HG02852 (cell line): ENCODE measurements around the gene KRT4.

Source experiments
- ATAC-seq: cut with Tn5 transposase; IDR thresholded peaks from one replicate; pipeline ENCODE4 v1.9.1; 2021; ENCODE audit warnings: mild to moderate bottlenecking, moderate library complexity; ENCODE audit not compliant: unreplicated experiment

The KRT4 gene

DNA sequence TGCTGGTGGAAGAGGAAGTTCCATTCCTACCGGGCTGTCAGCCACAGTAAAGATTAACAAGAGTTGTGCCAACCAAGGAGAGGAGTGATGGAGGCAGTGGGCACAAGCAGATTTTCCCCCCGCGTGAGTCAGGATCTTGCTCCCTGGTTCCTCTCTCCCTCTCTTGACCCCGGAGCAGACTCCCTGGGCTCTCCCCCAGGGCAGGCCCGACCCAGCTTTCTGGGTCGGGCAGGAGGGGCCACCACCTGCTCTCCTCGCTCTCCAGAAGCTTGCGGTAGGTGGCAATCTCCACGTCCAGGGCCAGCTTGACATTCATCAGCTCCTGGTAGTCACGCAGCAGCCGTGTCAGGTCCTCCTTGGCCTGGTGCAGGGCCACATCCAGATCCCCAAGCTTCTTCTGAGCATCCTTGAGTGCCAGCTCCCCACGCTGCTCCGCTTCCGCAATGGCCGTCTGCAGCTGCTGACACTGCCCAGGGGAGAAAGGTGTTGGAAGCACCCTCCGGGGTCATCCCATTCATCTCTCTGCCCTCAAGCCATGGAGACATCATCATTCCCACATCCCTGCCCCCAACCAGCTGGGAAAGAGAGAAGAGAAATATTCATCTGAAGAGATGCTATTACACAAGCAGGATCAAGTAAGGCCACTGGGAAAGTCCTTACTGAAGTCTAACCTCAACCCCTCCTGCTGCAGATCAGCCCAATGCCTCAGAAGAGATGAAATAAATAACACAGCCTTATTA lies 9.0 kb upstream of the KRT4 start:
- no peak for ATAC-seq

DNA sequence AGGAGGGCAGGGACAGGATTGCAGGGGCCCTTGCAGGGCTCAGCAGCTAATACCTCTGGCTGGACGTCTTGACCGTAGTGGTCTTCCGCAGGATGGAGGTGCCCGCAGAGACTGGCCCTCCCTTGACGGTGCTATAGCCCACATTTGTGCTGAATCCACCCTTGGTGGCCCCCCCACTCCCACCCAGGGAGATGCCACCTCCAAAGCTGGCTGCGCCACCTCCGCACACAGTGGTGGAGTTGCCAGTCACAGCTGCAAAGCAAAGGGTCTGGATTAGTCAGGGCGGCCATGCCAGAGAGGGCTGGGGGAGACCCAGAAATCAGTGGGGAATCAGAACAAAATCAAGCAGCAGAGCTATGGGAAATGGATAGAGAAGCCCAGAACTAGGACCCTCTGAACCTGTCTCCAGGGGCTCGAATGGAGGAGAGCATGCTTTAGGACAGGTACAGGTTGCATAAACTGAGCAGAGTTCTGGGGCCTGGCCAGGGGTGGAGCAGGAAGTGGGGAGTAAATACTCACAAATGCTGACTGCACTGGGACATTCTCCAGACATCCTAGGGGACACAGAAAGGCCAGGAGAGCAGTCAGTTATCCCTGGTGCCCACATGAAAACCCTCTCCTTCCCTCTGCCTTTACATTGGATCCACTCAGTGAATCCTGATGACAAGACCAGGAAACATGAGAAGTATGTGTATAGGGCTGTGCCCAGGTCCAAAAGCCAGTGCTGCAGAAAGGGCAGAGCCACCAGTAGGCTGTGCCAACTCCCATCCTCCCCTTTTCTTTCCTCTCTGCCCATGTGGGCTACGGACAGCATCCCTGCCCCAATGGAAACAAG lies 8.1 kb upstream of the KRT4 start:
- no peak for ATAC-seq

GRCh38 chr12:52821071-52821730 lies 7.3 kb upstream of the KRT4 start:
- no peak for ATAC-seq

- no peak for ATAC-seq
These were observed 6.6 kb upstream of the KRT4 start for GRCh38 chr12:52820521-52820920.

GRCh38 chr12:52819731-52820510 lies 6.0 kb upstream of the KRT4 start:
- no peak for ATAC-seq

DNA sequence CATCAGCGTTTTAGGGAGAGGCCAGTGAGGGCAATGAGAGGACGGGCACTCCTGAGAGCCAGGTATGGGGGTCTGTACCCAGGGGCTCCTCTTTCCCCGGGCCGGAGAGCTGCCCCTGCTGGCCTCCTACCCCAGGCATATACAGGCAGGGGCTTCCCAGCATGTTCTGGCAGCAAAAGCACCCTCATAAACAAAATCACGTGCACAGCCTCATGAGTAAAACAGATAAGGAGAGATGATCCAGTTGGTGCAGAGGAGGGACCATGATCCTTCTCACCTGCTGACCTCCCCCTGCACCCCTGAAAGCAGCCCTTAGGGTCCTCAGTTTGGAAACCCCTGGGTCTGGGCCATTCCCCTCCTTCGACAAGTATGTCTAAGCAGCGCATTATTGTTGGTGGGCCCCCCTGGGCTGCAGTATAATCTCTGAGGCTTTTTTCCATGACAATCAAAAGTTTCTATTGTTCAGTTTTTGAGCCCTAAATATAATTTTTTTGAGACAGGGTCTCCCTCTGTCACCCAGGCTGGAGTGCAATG lies 5.0 kb upstream of the KRT4 start:
- ATAC-seq, result no peak

- ATAC-seq, result no peak
These were observed 4.5 kb upstream of the KRT4 start for GRCh38 chr12:52818388-52818787.

GRCh38 chr12:52817699-52818238 lies 3.9 kb upstream of the KRT4 start:
- ATAC-seq, result no peak

DNA sequence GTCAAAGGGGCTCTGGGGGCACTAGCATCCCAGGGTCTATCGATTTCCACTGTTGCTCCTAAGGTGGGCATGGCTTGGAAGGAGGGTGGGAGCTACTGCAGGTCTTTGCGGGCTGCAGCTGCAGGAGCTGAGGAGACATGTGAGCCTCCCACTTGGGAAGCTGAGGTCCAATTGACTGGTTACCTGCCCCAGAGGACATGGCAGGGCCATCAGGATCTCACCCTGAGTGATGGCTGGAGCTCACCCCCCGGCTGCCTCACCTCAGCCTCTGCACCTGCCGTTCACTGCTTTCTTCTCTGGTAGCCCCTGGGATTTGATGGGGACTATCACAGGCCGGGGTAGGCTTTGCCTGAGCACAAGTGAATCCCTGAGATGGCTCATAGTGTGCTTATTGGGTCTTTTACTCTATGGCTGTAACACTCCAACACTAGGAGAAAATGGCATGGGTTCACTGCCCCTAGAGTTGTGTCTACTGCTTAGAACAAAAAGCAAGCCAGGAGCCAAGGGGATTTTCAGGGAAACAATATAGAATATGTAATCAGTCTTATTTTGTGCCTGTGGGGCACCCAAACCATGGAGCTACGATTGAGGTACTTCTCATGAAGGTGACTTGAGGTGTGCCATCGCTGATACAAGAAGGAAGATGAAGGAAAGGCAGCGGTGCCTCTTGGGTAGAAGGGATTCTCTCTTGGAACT lies 3.2 kb upstream of the KRT4 start:
- no peak for ATAC-seq

- ATAC-seq, result no peak
These were observed 2.0 kb upstream of the KRT4 start for GRCh38 chr12:52815676-52816588.

DNA sequence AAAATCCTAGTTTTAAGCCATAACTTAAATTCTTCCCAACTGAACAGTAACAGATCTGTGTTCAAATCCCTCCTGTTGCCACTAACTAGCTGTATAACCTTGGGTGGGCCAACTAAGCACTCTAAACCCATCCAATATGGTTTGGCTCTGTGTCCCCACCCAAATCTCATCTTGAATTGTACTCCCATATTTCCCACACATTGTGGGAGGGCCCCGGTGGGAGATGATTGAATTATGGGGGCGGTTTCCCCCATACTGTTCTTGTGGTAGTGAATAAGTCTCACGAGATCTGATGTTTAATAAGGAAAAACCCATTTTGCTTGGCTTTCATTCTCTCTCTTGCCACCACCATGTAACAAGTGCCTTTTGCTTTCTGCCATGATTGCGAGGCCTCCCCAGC lies 1.2 kb upstream of the KRT4 start:
- no peak for ATAC-seq

DNA sequence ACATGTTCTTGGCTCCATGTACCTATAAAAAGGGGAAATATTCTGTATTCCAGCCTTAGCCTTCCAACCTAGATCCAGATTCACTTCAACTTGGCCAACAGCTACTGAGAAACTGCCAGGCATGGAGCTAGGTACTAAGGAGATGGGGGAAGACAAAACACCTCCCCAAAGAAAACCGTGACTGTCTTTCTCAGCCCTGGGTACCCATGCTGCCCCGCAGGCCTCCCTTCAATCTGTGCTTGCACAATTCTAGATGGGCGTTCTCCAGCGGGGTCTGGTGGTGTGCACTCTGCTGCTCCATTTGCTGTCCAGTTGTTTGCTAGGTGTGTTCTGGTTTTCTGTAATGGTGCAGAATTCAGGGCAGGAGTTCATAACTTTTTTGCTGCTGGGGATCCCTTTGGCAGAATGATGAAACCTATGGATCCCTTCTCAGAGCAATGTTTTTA lies 817 bp upstream of the KRT4 start:
- ATAC-seq, result no peak

DNA sequence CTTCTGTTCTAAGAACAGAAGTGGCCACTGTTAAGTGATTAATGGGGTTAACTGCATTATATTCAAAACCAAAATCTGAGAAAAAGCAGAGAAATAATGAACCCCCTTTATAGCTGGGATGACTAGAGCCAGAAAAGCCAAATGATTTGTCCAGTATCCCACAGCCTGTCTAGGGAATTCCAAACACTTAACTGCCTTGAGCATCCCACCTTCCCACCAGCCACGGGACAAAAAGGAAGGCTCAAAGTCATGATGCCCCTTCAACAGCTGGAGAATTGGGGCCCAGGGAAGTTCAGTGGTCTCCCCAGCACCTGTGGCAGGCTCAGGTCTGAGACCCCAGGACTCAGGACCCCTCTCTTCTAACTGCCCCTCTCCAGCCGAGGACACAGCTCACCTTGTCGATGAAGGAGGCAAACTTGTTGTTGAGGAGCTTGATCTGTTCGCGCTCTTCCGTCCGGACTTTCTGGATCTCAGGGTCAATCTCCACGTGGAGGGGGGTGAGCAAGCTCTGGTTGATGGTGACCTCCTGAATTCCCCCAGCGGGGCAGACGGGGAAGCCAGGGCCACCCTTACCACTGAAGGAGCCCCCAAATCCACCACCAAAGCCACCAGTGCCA lies 605 bp downstream of the KRT4 start:
- no peak for ATAC-seq

GRCh38 chr12:52812749-52813148 lies 1.2 kb downstream of the KRT4 start:
- no peak for ATAC-seq

DNA sequence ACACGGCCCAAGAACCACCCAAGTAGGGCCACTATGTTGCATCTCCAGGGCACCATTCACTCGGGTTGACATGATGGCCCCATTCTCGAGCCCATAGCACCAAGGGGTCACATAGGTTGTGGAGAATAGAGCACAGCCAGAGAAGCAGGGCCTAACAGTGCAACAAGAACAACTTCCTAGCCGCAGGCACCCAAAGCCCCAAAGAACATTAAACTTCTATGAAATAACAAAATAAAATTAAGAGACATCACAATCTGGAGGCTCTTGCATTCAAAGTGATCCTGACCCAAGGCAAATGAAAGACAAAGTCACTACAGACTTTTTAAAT lies 1.9 kb downstream of the KRT4 start:
- no peak for ATAC-seq

DNA sequence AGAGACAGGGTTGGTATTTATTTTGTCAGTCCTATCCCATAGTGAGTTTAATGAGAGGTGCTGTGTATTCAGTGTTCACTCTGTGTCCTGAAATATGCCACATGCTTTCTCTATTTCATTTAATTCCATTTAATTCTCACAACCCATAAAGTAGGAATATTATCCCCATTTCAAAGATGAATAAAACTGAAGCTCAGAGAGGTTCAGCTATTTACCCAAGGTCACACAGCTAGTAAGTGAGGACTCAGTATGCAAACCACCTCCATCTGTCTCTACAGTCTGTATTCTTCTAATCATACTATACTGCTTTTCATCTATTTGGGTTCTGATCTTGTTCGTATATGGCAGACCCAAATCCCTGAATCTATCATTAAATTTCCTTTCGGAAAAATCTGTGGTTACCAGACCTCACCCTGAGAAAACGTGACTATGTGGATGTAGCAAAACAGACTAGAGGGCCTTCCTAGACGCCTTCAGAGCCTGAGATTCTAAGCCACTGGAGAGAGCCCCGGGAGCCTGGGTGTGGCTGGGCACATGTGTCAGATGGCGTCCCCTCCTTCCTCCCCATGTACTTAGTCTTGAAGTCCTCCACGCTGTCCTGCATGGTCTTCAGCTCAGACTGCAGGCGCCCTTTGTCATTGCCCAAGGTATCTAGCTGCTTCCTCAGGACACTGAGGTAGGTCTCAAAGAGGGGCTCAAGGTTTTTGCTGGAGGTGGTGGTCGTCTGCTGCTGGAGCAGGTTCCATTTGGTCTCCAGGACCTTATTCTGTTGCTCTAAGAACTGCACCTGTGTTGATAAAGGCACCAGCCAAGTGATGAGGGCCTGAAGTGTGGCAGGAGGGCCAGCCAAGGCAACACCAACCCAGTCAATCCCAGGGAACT lies 2.5 kb downstream of the KRT4 start:
- ATAC-seq, result no peak

GRCh38 chr12:52810554-52810953 lies 3.4 kb downstream of the KRT4 start:
- no peak for ATAC-seq

DNA sequence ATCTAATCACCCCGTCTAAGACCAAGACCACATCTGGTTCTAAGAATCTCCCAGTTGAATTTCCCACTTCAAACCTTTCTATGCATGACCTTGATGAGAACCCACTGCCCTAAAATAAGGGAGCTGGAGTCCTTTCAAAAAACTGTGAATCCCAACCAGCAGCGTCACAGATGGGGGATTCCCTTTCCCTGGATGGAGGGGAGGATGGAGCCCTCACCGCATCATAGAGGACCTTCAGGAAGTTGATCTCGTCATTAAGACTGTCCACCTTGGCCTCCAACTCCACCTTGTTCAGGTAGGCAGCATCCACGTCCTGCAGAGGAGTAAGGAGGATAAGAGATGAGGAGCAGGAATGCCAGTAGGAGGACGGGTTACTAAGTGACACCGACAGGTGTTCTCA lies 4.8 kb downstream of the KRT4 start:
- ATAC-seq, result no peak
